HG03139 (cell line): ENCODE measurements around the gene FBXO44.
"Not testable (repeated sequence)": the region's sequence is repeated elsewhere in the genome, so short reads cannot be mapped to it uniquely, and the experiment has no call there.

ENCODE experiments used
- ATAC-seq: cut with Tn5 transposase; IDR thresholded peaks from one replicate; pipeline ENCODE4 v1.9.1; 2021; ENCODE audit not compliant: unreplicated experiment

Gene FBXO44

DNA sequence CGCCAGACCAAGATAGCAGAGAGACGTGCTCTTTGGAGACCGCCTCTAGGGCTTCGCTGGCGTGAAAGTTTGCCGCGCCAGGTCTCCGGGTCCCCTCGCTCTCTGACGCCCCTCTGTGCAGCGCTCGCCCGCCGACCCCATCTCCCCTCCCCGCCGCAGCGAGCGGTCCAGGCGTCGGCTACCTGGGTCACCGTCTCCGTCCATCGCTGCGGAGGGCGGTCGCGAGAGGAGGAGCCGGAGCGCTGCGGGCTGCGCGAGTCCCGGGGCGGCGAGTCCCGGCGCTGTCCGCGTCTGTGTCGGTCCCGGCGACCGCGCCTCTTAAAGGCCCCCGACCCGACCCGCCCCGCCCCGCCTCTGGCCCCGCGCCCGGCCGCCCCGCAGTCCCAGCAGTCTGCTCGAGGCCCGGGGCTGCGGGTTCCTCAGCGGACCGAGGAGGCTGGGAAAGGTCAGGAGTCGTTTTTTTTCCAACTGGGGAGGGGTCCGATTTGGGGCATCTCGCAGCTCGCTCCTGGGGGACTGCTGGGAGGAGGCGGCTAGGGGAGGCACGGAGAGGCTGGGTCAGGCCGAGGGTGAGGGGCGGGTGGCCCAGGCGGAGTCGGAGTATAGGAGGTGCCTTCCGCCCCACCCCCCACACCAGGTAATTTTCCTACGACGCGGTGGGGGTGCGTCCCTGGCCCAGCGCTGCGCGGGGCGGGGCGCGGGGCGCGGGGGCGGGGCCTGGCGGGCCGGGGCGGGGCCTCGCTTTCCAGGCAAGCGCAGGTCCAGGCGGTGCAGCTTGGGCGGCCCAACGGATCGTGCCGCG is at the start of gene FBXO44, which contains the start of gene FBXO2:
TSS of gene FBXO44 (plus strand) at position 741 of the 802 bp plus-strand sequence. CDS start 959 bp downstream, outside the sequence.
TSS of gene FBXO2 (minus strand) at position 293 of the 802 bp plus-strand sequence. CDS start at position 204, 89 bp downstream.
- ATAC-seq = no peak

DNA sequence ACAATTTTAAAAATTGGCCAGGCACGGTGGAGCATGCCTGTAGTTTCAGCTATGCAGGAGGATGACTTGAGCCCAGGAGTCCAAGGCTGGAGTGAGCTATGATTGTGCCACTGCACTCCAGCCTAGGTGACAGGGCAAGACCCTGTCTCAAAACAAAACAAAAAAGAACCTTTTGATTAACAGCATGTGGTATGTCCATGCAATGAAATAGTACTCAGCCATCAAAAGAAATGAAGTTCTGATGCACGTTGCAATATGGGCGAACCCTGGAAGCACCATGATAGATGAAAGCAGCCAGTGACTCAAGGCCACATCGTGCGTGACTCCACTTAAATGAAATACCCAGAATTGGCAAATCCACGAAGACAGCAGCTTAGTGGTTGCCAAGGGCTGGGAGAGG is 47.9 kb upstream of the FBXO44 start:
- ATAC-seq = no peak

DNA sequence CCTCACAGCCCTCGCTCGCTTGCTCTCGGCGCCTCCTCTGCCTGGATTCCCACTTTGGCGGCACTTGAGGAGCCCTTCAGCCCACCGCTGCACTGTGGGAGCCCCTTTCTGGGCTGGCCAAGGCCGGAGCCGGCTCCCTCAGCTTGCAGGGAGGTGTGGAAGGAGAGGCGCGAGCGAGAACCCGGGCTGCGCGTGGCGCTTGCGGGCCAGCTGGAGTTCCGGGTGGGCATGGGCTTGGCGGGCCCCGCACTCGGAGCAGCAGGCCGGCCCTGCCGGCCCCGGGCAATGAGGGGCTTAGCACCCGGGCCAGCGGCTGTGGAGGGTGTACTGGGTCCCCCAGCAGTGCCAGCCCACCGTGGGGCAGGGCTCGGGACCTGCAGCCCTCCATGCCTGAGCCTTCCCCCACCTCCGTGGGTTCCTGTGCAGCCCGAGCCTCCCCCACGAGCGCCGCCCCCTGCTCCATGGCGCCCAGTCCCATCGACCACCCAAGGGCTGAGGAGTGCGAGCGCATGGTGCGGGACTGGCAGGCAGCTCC is 46.0 kb upstream of the FBXO44 start:
- ATAC-seq = not testable (repeated sequence)

- not testable (repeated sequence) for ATAC-seq
Observed at GRCh38 chr1:11609378-11609777, 45.3 kb upstream of the FBXO44 start.

DNA sequence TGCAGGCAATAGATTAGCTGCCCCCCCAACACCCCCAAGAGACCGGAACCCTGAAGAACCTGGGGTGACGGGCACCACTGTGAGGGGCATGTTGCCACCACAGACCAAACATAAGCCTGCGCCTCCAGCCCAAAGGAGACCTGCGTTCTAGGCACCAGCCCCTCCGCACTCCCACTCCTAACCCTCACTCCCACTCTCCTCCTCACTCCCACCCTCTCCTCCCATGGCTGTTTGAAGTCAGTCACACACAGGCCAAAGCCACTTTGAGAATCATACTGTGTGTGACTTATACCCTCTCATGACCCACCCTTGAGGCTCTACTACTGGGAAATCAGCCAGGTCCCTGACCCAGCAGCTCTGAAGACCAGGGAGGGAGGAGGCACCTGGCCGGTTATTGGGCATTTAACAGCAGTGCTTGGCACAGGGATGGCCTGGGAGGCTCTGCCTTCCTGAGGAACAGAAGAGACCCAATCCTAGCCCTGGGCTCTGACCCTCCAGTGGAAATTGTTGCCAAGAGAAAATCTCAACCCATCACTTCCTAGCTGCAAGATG is 44.0 kb upstream of the FBXO44 start:
- no peak for ATAC-seq

- no peak for ATAC-seq
Observed at GRCh38 chr1:11611638-11612327, 42.9 kb upstream of the FBXO44 start.

- ATAC-seq = no peak
Observed at GRCh38 chr1:11613347-11613746, 41.3 kb upstream of the FBXO44 start.

- no peak for ATAC-seq
Observed at GRCh38 chr1:11615090-11615489, 39.6 kb upstream of the FBXO44 start.

DNA sequence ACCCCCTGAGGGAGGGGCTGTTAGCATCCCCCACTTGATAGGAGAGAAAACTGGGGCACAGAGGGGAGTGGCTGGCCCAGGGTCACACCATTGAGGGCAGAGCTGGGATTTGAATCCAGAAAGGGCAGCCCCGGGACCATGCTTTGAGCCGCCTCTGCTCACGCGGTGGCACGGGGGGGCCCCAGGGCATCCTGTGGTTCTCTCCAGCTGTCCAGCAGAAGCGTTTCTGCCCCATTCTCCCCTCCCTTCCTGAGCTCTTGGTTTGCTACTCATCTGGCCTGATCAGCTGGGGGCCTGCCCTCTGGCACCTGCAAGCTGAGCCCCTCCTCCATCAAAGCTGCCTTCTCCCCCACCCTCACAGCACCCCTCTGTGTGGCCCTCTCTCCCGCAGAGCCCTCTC is 37.9 kb upstream of the FBXO44 start:
- no peak for ATAC-seq

- no peak for ATAC-seq
Observed at GRCh38 chr1:11617314-11617713, 37.4 kb upstream of the FBXO44 start.

GRCh38 chr1:11617741-11618140 is 36.9 kb upstream of the FBXO44 start:
- no peak for ATAC-seq

GRCh38 chr1:11620405-11620804 is 34.3 kb upstream of the FBXO44 start:
- ATAC-seq = no peak

DNA sequence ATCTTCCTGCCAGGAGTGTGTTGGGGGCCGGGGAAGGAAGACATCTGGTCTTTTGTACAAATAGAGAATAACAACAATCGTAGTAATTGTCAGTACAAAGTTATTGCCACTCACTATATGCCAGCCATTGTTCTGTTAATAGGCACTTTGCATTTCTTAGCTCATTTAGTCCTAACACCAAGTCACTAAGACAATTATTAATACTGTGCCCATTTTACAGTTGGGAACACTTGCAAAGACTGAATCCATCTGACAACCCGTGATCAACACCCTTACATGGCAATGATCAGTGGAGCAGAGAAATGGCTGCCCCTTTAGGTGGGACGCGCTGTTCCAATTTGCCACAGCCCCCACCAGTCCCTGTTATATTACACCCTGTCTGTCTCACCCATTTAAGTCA is 33.8 kb upstream of the FBXO44 start:
- no peak for ATAC-seq

DNA sequence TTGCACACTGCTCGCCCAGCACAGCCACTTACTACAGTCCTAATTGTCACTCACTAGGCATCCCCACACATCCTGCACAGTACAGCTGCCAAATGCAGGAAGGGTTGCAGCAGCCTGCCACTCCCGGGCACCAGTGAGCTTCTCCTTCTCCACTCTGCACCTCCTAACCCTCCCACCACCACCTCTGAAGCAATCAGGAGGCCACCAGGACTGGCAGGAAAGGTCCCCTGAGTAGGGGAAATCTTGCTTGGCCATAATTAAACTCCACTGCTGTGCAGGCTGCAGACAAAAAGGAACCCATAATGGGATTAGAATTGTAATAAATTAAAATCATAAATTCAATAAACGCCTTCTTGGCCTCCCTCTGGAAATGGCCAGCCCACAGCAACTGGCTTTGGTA is 32.3 kb upstream of the FBXO44 start:
- no peak for ATAC-seq

DNA sequence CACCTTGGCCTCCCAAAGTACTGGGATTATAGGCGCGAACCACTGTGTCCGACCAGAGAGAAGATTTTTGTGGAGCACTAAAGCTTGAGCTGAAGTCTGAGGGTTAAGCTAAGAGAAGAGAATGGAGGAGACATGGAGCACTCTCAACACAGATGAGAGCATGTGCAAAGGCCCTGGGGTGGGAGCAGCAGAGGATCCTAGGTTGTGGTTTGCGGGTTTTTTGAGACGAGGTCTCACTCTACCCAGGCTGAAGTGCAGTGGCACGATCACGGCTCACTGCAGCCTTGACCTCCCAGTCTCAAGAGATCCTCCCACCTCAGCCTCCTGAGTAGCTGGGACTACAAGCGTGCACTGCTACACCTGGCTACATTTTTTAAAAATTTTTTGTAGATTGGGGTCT is 31.0 kb upstream of the FBXO44 start:
- ATAC-seq = no peak

DNA sequence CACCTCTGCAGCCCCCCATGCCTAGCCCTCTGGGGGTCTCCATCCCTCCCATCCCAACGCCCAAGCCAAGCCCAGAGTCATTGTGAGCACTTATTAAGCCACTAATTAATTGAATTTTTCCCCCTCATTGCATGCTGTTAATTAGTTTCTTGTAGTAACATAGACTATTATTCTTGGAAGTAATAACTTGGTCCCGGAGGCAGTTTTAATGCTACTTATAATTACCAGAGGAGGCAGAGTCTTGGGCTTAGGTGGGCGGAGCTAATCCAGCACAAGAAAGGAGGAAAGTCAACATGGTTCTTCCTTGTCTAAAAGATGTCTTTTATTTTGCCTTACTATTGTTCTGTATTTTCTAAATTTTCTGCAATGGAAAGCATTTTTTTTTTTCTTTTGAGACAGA is 28.1 kb upstream of the FBXO44 start:
- ATAC-seq = no peak

DNA sequence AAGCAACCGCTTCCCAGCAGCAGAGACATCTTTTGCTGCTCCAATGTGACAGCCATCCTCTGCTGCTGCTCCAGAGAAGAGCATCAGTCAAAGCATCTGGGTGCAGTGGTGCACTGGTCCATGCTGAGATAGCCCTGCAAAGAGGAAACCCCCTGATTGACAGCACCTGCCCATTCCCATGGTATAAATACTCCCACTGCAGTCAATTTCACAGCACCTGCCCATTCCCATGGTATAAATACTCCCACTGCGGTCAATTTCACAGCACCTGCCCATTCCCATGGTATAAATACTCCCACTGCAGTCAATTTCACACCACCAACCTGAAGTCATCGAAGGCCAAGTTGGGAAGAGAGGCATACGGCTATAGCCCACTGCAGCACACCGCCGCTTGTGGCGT is 25.9 kb upstream of the FBXO44 start:
- ATAC-seq = no peak

GRCh38 chr1:11629184-11630016 is 25.3 kb upstream of the FBXO44 start:
- ATAC-seq = no peak

DNA sequence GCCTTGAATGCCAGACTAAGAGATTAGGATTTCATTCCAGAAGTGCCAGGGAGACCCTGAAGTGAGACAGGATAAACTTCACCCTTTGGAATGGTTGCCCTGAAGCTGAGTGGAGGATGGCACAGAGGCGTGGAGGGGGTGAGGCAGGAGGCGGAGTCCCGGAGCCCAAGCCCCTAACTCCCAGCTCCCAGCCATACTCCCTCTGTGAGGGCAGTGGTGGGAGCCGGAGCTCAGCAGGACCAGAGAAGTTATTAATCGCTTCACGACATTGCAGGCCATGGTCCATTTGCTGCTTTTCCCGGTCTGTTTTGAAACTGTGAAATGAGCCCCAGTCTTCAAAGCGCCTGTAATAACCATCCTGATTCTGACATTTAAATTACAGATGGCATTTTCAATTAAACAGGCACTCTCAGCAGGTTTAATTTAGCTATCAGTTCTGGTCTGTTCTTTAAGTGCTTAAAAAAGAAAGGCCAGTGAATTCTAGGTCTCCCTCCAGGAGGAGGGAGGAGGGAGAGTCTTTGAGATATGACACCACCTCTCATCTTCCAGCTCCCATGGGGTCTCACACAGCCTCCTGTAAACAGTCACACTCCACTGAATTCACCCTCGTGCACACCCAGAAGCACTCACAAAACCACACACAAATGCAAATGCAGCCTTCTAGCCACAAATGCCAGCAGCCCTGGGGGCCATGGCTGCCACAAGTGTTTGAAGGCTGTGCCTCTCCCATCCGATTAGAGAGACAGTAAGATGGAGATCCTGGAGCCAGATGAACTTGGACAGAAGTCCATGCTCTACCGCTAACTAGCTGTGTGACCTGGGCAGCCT is 20.1 kb upstream of the FBXO44 start:
- no peak for ATAC-seq

DNA sequence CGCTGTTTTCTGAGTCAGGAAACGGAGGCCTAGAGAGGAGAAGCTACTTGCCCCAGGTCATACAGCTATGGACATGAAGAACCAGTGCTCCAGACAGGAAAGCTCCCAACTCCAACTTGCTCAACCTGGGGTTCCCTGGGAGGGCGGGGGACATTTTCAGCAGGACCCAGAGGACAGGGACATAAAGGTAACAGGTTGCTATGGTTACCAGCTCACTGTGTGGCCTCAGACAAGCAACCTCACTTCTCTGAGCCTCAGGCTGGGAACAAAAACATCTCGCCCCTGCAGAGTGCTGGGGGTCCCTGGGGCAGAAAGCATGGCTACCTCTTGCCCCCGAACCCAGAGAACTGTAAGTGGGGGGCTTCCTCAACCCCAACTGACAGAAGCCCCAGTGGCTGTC is 16.6 kb upstream of the FBXO44 start:
- no peak for ATAC-seq
